Stomach (tissue), 4 donors: ENCODE results near the gene NUAK1.

Experiments used
- EP300 ChIP-seq: sonication (generic); formaldehyde crosslinking; IDR thresholded peaks from one replicate; pipeline ENCODE4 v1.6.1; 2017; ENCODE audit warnings: antibody characterized with exemption
- POLR2A ChIP-seq, 4 donors: fragments of 450-650 bp; IDR thresholded peaks; one replicate each; pipeline ENCODE4 v1.6.1; 2016; ENCODE audit warnings: antibody characterized with exemption in 4 of 4, control low read depth in 2 of 4, mild to moderate bottlenecking in 1 of 4, moderate library complexity in 1 of 4
- POLR2AphosphoS5 ChIP-seq, 3 donors: sonication (generic); formaldehyde crosslinking; IDR thresholded peaks; one replicate each; pipeline ENCODE4 v1.6.1; 2016; ENCODE audit warnings: antibody characterized with exemption in 3 of 3
- TF ChIP-seq, protein P1 (sequence below), 7 experiments: fragments of 450-650 bp in 4 of 7; fragments of 200-600 bp in 3 of 7; sonication (generic) in 3 of 7; IDR thresholded peaks; one replicate each; pipeline ENCODE4 v1.5.1; 2016 to 2019; ENCODE audit warnings: antibody characterized with exemption in 7 of 7, control low read depth in 2 of 7, mild to moderate bottlenecking in 1 of 7

DNA sequence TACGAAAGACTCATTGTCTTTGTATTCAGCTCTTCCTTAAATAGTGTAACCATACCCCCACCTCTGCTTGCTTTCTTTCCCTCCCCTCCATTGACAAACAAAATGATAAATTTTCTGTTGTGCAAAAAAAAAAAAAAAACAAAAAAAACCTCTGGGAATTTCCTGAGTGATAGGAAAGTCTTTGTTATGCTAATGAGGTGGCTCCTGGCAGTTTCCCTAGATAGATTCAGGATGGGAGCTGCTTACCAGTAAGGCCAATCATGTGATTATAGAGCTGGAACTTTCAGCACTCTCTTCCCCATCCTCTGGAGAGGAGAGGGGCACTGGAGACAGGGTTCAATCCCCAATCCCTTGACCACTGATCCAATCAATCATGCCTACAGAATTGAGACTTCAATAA, 120.5 kb downstream of the NUAK1 start:
- TF ChIP-seq, protein P1, sequence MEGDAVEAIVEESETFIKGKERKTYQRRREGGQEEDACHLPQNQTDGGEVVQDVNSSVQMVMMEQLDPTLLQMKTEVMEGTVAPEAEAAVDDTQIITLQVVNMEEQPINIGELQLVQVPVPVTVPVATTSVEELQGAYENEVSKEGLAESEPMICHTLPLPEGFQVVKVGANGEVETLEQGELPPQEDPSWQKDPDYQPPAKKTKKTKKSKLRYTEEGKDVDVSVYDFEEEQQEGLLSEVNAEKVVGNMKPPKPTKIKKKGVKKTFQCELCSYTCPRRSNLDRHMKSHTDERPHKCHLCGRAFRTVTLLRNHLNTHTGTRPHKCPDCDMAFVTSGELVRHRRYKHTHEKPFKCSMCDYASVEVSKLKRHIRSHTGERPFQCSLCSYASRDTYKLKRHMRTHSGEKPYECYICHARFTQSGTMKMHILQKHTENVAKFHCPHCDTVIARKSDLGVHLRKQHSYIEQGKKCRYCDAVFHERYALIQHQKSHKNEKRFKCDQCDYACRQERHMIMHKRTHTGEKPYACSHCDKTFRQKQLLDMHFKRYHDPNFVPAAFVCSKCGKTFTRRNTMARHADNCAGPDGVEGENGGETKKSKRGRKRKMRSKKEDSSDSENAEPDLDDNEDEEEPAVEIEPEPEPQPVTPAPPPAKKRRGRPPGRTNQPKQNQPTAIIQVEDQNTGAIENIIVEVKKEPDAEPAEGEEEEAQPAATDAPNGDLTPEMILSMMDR (IDR thresholded peaks at IDR 0.05) = no peak
- TF ChIP-seq POLR2AphosphoS5 (IDR thresholded peaks at IDR 0.05) (no peak), POLR2A (IDR thresholded peaks at IDR 0.05) (no peak), EP300 (no peak)
